B cell (primary cell): ENCODE measurements around the gene NRBP1.

Experiments
- EZH2 ChIP-seq: IDR thresholded peaks from 2 replicates; pipeline ENCODE4 v1.6.1; 2012; ENCODE audit warnings: borderline replicate concordance, low read depth, mild to moderate bottlenecking, moderate library complexity, low read length; ENCODE audit not compliant: insufficient read depth, poor library complexity, severe bottlenecking
- TF ChIP-seq, protein P1 (sequence below): fragments of 200-600 bp; IDR thresholded peaks from one replicate; pipeline ENCODE4 v1.8.0; 2022; ENCODE audit warnings: antibody characterized with exemption, mild to moderate bottlenecking

DNA sequence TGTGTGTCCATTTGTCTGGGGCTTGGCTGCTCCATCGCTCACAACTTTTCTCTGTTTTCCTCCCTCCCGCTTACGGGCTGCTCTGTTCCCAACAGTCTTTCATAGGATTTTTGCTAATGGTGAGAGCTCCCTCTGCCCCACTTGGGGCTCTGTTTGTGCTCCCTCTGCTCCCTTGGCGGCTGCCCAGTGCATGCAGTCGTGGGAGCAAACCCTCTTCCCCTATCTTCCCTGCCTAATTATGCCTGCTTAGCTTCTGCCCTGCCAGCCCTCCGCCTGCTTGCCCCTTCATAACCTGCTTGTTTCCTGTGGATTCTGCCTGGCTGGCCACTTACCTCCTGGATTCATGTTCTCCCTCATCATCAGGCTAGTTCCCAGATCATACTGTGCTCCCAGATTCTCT, 7.2 kb downstream of the NRBP1 start:
- TF ChIP-seq, protein P1, sequence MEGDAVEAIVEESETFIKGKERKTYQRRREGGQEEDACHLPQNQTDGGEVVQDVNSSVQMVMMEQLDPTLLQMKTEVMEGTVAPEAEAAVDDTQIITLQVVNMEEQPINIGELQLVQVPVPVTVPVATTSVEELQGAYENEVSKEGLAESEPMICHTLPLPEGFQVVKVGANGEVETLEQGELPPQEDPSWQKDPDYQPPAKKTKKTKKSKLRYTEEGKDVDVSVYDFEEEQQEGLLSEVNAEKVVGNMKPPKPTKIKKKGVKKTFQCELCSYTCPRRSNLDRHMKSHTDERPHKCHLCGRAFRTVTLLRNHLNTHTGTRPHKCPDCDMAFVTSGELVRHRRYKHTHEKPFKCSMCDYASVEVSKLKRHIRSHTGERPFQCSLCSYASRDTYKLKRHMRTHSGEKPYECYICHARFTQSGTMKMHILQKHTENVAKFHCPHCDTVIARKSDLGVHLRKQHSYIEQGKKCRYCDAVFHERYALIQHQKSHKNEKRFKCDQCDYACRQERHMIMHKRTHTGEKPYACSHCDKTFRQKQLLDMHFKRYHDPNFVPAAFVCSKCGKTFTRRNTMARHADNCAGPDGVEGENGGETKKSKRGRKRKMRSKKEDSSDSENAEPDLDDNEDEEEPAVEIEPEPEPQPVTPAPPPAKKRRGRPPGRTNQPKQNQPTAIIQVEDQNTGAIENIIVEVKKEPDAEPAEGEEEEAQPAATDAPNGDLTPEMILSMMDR: no peak
- no peak for TF ChIP-seq EZH2
